Smooth muscle cell of the brain vasculature (primary cell): ENCODE measurements around the gene FABP6.
"Not testable (repeated sequence)": the region's sequence is repeated elsewhere in the genome, so short reads cannot be mapped to it uniquely, and the experiment has no call there.

Experiments
- DNase-seq: peaks from one replicate; pipeline ENCODE4 v3.0.0-alpha.2; 2012; ENCODE audit warnings: low read depth, low spot score

Gene FABP6

GRCh38 chr5:160221082-160221481, 8.2 kb upstream of the FABP6 start:
- no peak for DNase-seq

GRCh38 chr5:160227012-160227411, 2.3 kb upstream of the FABP6 start:
- no peak for DNase-seq

- no peak for DNase-seq
Observed at GRCh38 chr5:160230686-160231527, 1.6 kb downstream of the FABP6 start.

DNA sequence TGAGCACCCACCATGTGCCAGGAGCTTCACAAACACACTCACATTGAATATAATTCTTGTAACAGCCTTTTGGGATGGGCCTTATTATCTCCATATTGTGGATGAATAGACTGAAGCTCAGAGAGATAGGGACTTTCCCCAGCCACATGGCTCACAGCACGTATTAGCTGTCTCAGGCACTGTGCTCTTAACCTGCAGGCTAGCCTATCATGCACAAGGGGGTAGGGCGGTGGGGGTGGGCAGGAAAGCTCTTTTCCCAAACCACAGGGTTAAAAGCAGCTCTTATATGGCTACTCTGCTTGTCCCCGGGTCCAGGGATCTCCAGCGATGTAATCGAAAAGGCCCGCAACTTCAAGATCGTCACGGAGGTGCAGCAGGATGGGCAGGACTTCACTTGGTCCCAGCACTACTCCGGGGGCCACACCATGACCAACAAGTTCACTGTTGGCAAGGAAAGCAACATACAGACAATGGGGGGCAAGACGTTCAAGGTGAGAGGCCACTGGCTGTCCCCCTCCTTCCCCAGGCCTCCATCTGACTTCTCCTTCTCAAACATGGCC, 2.6 kb downstream of the FABP6 start:
- no peak for DNase-seq

DNA sequence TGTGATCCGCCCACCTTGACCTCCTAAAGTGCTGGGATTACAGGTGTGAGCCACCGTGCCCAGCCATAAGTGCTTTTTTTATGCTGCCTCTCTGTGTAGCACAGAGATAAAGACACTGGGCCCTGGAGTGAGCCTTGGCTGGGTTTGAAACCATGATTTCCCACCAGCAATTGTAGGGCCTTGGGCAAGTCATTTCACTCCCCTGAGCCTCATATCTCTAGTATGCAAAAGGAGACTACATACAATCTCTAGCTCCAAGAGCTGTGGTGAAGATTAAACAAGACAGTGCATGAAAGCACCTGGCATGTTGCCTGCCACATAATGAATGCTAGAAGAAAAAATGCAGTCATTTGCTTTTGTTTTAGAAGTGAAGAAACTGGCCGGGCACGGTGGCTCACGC, 3.9 kb downstream of the FABP6 start:
- DNase-seq, result no peak

DNA sequence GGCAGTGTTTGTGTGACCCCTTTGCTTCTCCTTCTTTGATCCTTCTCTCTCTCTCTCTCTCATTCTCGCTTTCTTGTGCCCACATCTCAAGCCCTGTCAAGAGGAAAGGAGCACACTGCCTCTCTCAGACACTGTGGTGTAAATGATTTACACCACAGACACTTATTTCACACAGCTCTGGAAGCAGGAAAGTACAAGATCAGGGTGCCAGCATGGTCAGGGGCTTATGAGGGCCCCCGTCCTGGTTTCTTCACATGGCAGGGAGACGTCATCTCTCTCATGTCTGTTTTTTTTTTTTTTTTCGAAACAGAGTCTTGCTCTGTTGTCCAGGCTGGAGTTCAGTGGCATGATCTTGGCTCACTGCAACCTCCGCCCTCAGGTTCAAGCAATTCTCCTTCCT, 6.4 kb downstream of the FABP6 start:
- no peak for DNase-seq

- no peak for DNase-seq
Observed at GRCh38 chr5:160237571-160238093, 8.3 kb downstream of the FABP6 start.

DNA sequence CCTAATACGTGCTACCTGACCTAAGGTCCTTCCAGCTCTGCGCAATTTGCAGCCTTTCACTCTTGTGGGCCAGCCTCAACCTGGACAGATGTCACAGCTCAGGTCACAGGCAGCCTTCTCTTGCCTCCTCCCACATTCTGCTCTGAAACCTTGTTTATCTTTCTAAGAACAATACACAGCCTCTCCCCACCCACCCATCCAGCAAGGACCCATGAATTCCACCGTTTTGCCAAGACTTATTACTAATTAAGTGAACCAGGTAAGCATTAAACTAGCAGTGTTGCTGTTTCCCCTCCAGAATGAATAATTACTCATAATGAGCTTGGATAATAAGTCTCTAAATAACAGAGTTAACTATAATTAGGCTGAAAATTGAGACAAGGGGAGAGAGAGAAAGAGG, 11.0 kb downstream of the FABP6 start:
- no peak for DNase-seq

DNA sequence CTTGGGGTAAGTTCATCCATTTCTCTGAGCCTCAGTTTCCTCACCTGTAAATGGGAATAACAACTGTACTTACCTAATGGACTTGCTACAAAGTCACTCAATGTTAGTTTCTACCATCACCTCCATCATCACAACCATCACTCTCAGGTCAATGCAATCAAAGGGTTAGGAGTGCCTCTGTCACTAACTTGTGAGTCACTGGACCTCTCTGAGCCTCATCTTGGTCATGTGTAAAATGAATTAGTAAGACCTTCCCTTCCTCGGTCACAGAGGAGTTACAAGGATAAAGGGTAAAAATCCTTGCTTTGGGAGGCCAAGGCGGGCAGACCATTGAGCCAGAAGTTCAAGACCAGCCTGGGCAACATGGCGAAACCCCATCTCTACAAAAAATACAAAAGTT, 12.8 kb downstream of the FABP6 start:
- no peak for DNase-seq

DNA sequence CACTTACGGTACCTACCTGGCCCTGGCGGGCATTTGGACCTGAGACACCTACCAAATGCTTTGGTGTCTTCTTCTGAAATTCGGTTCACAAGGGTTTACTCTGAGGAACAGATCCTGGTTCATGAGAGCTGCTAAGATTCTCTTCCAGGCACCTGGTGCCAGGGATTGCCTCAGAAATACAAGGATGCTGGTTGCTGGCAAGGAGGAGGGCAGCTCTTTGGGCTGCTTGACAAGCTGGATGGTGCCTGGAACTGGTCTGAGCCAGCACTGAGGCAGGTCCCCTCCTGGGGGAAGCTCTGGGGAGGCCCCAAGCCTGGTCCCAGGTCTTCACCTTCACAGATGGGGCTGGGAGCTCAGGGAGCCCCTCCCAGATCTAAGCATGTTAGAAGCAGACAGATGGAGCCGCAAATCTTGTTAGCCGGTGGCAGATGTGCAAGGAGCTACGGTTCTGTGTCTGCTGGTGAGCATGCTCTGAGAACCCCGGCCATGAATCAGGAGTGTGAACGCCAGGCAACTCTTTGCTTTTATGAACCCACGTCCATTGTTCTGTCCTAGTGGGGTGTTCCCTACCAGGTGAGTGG, 16.3 kb downstream of the FABP6 start:
- DNase-seq, result no peak

GRCh38 chr5:160249570-160249969, 20.3 kb downstream of the FABP6 start:
- DNase-seq, result not testable (repeated sequence)

- no peak for DNase-seq
Observed at GRCh38 chr5:160250226-160250625, 20.9 kb downstream of the FABP6 start.

GRCh38 chr5:160250826-160251225, 21.5 kb downstream of the FABP6 start:
- DNase-seq, result no peak

GRCh38 chr5:160251406-160252155, 22.3 kb downstream of the FABP6 start:
- no peak for DNase-seq

DNA sequence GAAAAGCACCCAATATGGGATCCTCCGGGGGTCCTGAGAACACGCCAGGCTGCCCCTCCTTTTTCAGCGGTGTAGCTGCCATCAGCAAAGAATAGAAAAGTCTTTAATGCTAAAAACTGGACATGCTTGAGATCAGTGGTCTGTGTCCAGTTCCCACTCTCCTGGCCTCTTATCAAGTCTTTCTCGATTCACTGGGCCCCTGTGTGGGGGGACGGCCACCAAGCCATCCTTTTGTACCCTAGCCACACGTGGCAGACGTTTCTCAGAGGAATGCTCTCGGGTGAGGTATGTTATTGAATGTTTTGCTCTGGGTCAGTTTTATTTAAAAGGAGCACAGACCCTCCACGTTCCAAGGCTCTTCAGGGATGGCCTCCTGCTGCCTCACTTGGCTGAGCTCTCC, 23.6 kb downstream of the FABP6 start:
- no peak for DNase-seq

DNA sequence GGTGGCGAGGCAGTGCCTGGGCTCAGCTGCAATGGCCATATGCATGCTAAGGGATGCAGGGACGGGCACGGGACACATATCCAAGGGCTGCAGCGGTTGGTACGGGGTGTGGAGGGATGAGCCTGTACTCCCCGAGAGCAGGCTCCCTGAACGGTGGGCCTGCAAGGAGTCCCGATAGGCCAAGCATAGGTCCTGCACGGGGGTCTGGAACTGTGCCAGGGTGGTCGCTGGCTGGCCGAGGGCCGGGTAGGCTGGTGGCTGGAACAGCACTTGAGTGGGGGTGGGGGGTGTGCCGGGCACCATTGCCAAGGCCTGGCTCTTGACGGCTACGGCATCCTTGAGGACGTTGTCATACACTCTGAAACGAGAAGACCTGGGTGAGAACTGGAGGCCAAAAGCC, 24.1 kb downstream of the FABP6 start:
- DNase-seq, result no peak

DNA sequence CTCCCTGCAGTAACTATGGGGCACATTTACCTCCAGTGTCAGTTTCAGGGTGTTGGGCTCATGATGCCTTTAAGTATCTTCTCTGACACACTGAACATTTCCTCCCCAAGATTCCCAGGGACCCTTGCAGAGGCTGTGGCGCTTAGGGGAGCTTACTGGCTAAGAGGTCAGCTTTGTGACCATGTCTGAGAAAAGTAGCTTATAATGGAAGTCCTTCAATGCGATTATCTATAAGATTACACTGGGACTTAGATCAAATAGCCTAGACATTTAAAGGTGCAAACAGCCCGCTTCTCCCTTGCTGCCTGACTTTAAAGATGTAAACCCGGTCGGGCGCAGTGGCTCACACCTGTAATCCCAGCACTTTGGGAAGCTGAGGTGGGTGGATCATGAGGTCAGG, 25.4 kb downstream of the FABP6 start:
- DNase-seq, result no peak

DNA sequence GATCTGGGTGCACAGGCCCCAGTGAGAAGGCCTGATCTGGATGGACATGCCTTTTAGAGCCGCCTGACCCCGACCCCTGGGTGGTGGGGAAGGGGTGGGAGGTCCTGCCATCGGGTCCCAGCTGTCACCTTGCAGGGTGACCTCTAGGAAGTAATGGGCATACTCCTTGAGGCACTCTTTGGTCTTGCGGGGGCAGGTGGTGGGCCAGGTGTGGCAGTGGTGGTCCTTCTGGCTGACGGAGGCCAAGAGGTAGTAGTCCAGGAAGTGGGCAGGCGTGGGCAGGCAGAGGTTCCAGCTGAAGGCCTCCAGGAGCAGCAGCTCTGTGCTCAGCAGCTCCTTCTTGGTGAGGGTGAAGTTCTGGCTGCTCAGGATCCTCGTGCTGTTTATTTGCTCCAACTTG, 30.0 kb downstream of the FABP6 start:
- no peak for DNase-seq

DNA sequence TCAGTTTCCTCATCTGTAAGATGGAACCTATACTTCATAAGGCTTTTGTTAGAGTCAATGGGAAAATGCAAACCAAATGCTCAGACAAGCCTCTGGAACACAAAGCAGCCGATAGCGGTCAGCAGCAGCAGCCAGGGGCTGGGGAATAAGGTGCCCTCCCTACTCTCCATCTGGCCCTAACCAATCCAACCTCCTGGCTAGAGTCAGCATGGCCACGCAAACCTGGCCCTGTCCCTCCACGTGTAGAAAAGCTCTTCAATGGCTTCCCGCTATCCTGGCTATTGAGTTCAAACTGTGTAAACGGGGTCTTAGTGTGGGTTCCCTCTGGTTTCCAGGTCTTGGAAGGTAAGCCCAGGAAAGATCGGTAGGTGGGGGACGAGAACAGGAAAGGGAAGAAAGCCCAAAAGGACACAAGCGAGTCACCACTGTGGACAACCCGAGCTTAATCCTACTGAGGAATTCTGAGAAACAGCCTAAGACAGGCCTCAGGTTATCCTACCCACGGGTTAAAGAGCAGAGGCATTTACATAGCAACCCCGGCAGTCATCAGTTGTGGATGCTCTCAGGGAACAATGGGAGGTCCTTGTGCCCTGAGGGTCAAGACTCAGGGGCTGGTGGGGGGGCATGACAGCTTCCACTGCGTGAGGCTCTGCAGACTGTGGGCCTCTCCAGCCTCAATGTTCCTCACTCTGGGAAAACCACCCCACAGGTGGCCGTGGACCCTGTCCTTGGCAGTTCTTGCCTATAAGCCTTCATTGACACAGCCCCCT, 30.9 kb downstream of the FABP6 start:
- DNase-seq, result no peak

DNA sequence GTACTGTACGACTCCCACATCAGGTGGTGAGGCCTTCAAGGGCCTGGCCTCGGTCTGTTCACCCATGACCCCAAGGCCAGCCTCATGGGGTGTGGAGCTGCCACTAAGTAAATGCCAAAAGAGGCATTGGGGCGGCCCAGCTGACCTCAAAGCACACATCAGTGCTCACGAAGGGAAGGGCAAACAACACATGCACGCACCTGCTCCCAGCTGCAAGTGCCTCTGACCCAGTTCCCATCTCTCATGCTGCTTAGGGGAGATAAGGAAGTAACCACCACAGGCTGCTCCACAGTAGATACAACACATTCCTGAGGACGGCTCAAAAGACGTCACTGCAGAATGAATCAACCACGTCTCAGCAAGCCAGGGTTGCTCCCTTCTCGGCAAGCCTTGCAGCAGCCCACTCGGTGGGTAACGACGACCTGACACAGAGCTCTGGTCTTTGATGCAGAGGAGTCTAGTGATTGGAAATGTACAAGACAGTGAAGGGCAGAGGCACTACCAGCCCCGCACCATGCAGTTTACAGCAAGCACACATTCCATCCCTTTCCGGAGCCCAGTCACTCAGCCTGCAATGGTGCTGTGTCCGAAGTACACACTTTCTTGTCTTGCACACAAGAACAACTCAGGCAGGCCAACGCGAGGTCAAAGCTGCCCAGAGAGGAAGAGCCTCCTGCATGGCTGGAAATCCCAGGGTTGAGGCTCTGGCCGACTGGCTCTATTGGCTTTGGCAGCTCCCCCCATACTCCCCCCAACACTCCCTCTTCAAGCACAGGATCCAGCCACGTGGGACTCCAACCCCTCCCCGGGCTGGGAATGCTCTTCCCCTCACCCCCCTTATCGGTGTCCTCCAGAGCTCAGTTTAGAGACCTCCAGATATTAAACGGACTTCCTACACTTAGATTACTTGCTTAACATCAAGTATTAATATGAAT, 31.8 kb downstream of the FABP6 start:
- DNase-seq, result peak; percentile 71
